ENCODE measurements around the gene NCKAP5. TPM values are rescaled to one million over a fixed set of nuclear protein-coding genes. Genes with fewer than 3 reads are reported as not detected.

The NCKAP5 gene
- total RNA-seq, 1 donor from 2014 or later: 7.9 TPM

DNA sequence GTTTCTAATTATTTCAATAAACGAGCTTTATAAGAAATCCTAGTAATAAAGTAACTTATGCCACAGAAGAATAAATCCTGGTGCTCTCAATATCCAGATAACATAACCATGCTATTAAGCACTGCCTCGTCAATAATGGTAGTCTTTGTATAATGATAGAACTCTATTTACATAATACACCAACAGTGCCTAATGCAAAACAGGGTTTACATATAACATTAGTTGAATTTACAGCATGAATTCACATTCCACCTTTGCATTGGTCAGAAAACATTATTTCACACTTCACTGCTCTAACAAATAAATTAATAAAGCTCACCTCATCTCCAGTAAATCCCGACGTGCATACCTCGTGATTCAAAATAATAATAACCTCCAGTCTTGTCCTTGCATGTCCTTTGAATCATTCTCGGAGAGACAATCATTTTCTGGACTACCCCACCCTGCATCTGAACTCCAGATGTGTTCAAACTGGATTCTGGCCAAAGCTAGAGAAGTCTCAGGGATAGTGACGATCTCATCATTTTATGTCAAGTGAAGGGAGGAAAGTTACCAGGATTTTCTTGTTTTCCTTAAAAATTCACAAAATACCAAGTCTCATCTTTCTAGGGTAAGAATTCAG lies 189.2 kb downstream of the NCKAP5 start:
- intact Hi-C loops (cut with DNase I): no loop called here
- ATAC-seq (ENCODE audit: poor library complexity): no peak
- DNase-seq: no peak

DNA sequence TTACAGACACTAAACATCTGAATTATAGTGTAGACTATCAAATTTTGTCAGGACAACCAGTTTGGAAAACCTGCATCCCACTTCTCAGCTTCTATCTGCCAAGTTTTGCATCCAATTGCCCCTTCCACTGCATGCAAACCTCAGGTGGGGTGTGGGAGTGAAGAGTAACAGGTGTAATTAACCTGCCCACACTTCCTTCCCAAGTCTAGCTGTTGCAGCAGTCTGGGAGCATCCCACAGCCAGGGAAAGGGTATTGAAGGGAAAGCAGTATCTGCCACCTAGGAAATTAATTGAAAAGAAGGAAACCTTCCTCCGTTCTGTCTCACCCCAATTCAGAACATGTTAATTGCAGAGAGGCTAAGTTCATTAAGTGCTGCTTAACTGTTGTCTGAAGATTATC lies 189.9 kb downstream of the NCKAP5 start:
- DNase-seq (no peak), ATAC-seq (ENCODE audit: poor library complexity) (no peak)
- intact Hi-C loops (cut with DNase I): no loop called here

DNA sequence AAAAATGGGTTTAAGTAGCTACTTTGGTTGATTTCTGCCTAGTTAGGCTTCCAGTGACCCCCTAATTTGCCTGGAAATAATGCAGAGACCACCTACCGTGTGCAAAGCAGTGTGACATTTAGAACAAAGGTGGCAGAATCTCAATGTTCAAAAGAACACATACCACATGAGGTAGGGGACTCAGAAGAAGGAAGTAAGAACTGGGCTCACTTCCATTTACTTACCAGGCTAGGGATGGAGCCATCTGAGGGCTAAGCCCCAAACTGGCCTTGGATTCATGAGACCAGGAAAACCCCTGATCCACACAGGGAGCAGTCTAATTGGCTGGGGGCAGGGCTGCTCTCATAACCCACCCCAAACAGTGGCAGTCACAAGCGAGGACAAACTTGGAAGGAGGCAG lies 190.7 kb downstream of the NCKAP5 start:
- ATAC-seq (ENCODE audit: poor library complexity) (no peak), DNase-seq (no peak)
- intact Hi-C loops (cut with DNase I): no loop called here

DNA sequence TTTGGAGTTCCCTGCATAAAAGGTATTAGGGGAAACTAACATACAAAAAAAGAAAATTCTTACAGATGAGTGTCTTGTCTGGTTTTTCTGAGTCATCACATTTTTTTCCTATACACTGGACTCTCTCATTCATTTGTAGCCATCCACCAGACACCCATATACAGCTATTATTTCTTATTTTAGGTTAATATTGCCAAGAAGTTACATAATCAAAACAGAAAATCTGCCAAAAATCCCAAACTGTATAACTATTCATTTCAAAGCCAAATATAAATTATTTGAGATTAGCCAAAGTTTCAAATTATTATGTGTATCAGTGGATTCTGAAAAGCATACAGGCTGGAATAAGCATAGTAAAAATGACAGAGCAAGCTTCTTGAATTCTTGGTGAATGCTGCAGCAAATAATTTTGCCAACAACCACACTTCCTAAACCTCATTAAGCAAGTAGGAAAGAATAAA lies 191.2 kb downstream of the NCKAP5 start:
- DNase-seq: no peak
- intact Hi-C loops (cut with DNase I): no loop called here
- no peak for ATAC-seq (ENCODE audit: poor library complexity)

DNA sequence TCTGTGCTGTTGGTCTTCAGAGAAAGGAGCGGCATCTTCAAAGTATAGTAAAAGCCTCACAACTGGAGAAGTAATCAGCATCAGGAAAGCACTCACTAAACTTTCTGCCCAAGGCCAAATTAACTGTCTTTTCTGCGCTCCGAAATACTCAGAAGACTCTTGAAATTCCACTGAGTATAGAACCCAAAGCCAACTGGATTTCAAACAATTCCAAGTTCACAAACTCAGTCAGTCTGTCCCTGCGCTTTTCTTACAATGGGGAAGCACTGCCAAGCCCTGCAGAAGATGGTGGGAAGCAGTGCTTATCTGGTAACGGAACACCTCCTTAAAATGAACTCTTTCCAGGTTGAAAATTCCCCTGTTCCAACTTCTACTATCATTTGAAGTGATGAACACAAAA lies 193.5 kb downstream of the NCKAP5 start:
- intact Hi-C loops (cut with DNase I): no loop called here
- ATAC-seq (ENCODE audit: poor library complexity): no peak
- no peak for DNase-seq

DNA sequence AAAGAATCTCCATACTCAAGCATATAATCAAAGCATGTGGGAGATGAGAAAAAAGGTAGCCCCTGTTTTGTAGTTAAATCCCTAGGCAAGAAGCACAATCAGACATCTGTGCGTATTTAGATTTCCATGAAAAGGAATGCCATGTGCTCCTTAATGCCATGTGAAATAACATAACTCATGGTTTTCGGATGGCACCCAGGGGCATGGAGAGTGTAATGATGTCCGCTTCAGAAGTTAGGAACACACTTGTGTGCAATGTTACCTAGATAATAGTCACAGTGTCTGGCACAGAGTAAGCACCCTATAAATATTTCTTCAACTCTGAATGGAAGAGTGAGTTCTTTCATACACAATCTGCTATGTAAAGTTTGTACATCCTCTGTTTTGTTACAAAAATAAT lies 197.0 kb downstream of the NCKAP5 start:
- intact Hi-C loops (cut with DNase I): no loop called here
- ATAC-seq (ENCODE audit: poor library complexity): no peak
- no peak for DNase-seq

DNA sequence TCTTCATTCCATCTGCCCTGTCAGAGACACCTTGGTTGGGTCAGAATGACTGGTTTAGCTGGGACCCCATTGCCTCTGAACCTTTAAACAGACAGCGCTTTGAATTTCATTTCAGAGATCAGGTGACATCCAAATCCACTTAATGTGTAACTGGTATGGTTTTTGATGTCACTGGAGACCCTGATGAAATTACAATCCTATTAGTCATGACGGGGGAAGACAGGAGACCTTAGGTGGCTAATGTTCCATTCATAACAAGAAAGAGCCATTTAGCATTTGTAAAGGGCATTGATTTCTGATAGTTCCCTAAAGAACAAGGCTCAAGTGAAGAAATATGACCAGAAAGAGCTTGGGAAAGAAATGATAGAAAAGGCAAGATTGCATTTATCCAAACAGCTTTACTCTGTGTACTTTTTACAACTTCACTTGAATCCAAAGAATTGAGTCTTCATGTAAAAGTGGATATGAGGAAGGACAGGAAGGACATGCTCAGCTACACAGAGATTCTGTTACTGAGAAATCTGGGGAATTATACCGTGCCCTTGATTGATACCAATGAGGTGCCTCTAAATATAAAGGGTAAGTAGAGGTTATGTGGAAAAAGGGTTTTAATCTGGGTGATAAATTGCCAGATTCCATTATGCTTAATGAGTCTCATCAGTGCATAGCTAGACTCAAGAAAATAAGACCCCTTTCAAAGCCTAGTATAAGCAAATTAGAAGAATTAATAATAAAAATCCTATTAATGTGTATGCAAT lies 198.2 kb downstream of the NCKAP5 start:
- intact Hi-C loops (cut with DNase I): no loop called here
- DNase-seq (no peak), ATAC-seq (ENCODE audit: poor library complexity) (no peak)

DNA sequence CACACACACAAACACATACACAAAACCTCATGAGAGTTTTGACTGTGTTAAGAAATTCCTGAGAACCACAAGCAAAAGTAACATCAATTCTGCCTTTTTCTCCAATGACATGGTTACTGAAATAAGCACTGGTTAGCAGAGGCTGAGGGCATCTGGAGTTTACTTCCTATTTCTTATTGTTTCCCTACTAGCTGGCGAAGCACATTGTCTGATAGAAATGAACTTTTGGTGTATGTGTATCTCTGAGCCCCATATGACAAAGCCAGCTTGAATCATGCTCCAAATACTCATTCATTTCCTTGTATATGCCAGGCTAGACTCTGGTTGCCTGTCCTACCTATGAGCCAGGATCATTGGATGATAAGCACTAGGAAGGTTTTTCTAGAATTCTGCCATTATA lies 203.1 kb downstream of the NCKAP5 start:
- ATAC-seq (ENCODE audit: poor library complexity) (no peak), DNase-seq (no peak)
- intact Hi-C loops (cut with DNase I): no loop called here

DNA sequence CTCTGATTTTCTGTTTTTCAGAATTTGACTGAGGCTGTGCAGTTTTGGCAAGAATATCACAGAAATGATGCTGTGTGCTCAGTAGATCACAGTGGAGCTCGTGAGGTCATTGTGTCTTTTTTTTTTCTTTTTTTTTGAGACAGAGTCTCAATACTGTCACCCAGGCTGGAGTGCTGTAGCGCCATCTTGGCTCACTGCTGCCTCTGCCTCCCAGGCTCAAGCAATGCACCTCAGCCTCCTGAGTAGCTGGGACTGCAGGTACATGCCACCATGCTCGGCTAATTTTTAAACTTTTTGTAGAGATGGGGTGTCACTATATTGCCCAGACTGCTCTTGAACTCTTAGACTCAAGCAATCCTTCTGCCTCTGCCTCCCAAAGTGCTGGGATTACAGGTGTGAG lies 203.6 kb downstream of the NCKAP5 start:
- intact Hi-C loops (cut with DNase I): no loop called here
- DNase-seq (no peak), ATAC-seq (ENCODE audit: poor library complexity) (no peak)

DNA sequence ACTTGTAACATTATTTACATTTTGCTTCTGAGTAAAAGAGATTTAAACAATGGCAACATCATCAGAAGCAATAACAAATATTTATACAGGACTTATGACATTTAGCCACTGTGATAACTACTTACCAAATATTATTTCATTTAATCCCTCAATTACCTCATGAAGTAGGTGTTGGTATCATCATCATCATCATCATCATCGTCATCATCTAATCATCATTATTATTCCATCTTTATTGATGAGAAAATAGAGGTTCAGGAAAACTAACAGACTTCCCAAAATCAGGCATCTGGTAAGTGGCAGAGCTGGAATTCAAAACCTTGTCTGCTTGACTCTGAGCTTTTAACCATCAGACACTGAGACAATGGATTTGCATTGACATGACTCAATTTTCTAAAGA lies 204.4 kb downstream of the NCKAP5 start:
- DNase-seq: no peak
- intact Hi-C loops (cut with DNase I): no loop called here

DNA sequence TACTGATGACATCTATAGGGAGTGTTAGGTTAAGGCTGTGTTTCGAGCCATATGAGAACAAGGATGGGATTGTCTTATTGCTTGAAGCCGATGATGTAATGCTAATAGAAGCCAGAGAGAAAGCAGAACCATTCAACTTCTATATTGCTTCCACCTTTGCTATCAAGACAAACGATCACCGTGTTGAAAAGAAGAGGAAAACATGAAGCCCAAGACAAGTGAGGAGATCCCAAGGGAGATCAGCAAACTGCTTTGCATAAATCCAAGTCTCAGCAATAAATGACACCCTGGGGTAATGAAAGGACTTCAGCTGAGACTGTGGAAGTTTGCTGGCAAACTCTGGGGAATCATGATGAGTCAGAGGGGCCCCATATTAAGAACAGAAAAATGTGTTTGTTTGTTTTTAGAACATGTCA lies 206.2 kb downstream of the NCKAP5 start:
- intact Hi-C loops (cut with DNase I): no loop called here
- peak; percentile 34 for ATAC-seq (ENCODE audit: poor library complexity)

More for the DNA sequence above, 204.4 kb downstream of the NCKAP5 start:
- no peak for ATAC-seq (ENCODE audit: poor library complexity)

DNA sequence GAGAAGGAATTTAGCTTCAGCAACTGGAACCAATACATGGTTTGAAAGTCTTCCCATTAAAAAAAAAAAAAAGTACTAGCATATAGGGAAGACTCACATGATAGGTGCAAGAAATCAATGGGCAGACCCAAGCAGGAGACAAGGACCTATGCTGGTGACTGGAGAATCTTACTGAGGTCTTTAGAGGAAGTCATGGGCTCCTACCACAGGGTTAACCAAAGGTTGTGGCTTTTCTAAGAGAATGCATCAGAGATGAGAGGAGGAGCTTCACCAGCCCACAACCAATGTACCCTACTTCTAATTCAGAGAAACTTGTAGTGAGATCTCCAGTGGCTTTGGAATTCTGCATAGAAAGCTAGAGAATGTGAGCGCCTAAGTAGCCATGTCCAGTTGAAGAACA lies 207.4 kb downstream of the NCKAP5 start:
- no peak for DNase-seq
- no peak for ATAC-seq (ENCODE audit: poor library complexity)
- intact Hi-C loops (cut with DNase I): no loop called here

More for the DNA sequence above, 206.2 kb downstream of the NCKAP5 start:
- no peak for DNase-seq

DNA sequence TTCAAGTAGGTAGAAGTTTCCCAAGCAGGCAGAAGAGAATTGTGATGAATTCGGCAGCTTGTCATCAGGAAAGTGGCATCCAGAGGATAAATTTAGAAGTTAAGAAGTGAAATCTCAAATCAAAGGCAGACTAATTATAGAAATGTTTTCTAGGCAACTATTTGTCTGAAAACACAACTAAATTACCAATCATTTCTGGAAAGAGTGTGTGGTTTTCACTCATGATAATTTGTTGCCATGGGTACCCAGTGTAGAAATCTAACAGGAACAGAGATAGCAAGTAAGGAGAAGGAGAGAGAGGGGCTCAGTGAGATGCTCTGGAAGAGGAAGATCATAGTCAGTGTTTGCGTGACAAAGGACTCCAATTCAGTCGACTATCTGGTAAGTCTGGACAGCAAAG lies 208.1 kb downstream of the NCKAP5 start:
- intact Hi-C loops (cut with DNase I): no loop called here
- DNase-seq (no peak), ATAC-seq (ENCODE audit: poor library complexity) (no peak)

DNA sequence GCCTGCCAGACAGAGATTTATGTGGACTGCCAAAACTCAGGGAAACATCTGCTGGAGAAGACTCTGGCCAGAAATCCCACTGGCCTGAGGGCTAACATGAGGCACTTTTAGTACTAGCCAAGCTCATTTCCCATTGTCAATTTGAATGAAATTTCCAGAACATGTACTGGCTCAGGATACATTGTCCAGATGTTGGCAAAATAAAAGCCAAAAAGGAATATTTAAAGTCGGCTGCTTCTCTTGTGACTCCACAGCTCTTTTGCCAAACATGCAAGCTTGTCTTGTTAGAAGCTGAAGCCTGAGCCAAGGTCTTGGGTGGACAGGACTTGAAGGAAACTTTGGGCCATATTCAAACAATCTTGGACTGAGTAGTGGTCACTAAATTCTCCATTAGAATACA lies 215.5 kb downstream of the NCKAP5 start:
- DNase-seq (no peak), ATAC-seq (ENCODE audit: poor library complexity) (peak; percentile 75)
- intact Hi-C loops (cut with DNase I): no loop called here

DNA sequence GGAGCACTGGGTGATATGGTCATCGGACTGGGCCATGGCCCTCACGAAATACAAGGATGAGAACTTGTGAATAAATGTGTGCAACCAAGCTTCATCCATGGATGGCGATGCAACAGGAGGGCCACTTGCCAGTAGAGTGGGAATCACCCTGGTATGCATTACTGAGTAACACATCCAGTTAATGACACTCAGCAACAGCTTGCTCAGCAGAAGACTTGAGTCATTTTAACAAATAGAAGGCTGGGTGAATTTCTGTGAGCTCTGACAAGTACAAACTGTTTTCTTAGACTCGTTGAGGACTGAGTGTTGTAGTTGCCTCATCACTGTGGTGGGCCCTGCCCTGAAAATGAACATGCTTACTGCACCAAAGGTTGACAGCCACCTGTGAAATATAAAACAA lies 221.6 kb downstream of the NCKAP5 start:
- ATAC-seq (ENCODE audit: poor library complexity) (no peak), DNase-seq (no peak)
- intact Hi-C loops (cut with DNase I): no loop called here

DNA sequence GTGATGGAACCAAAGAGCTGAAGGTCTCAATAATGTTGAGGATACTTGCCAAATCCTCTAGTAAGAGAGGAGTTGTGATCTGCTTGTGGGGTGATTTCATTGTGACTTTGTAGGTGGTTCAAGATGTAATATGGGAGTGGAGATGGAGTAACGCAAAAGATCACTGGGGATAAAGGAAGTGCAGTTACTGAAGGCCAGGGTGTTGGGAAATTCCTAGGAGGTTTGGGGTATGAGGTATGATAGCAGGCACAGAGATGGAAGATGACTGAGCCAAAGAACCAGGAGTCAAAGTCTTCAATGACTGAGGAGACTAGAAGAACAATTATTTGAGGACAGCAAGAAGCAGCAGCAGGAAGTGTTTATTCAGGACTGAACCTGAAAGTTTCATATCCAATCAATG lies 222.6 kb downstream of the NCKAP5 start:
- no peak for DNase-seq
- no peak for ATAC-seq (ENCODE audit: poor library complexity)
- intact Hi-C loops (cut with DNase I): no loop called here

DNA sequence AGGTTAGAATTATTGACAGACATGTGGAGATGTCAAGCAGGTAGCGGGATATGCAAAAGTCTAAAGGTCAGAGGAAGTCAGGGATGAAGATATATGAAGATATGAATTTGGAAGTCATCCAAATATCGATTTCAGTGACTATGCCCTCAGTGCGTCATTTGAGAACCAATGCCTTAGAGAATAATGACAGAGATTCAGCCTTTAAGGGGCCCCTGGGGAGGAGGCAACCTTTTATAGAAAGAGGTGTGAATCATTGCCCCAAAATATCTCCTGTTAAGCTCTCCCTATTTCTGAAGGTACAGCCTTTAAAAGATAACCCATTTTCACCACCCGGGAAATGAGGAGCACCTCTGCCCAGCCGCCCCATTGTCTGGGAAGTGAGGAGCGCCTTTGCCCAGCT lies 223.4 kb downstream of the NCKAP5 start:
- ATAC-seq (ENCODE audit: poor library complexity): no peak
- intact Hi-C loops (cut with DNase I): no loop called here
- DNase-seq: no peak

DNA sequence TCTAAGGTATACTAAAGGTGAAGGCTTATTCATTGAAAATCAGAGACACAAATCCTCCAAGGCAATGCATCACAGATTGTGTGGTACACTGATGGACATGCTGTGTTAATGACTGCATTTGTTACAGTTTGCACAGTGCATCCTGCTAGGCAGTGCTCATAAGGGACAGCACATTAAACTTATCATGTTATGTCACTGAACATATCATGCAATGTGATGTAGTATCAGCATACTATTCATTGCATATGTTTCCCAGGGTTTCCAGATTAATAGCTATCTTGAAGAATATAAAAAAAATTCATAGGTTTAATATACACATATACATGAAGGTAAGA lies 225.3 kb downstream of the NCKAP5 start:
- intact Hi-C loops (cut with DNase I): no loop called here
- no peak for DNase-seq
- no peak for ATAC-seq (ENCODE audit: poor library complexity)

DNA sequence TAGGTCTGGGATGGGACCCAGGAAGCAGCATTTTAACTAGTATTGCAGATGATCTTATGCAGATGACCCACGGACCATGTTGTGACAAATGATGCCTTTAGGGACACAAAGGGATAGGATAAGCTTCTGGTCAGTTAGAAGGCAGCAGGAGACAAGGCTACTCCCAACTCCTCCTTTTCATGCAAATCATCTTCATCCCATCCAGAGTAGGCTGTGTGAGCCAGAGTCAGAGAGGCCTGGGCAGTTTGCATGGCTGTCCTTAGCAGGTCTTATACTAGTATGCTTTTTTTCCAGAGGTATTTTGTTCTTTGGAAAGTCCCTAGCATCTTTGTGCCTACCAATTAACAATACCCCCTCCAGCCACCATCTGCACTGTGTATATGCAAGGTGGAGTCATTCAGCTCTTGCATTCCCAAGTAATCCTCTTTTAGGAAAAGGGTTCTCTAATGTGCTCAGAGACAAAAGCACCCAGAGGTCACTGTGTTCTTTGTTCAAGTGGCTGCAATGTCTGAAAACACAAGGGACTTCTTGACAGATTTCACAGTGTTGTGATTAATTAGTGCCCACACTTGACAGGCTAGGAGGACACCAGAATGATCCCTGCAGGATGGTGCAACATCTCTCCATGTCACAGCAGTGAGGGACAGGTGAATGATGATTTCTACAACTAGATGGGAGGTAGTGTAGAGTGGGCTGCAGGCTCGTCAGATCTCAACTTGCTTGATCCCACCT lies 225.8 kb downstream of the NCKAP5 start:
- ATAC-seq (ENCODE audit: poor library complexity) (no peak), DNase-seq (no peak)
- intact Hi-C loops (cut with DNase I): no loop called here

DNA sequence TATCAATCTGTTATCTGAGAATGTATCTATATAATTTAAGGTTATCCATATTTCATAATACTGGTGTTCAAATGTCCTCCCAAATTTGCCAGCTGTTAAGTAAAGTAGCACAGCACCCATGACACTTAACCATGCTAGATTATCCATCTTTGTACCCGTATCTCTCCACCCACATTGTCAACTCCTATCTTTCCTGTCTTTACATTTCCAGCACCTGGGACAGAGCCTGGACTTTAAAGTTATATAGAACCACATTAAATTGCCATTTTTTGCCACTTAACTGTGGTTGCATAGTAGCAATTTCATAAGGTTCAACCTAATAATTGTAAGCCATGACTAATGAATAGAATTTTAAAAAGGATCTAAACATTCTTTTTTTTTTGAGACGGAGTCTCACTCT lies 226.7 kb downstream of the NCKAP5 start:
- DNase-seq (no peak), ATAC-seq (ENCODE audit: poor library complexity) (no peak)
- intact Hi-C loops (cut with DNase I): no loop called here

All from Right ventricle myocardium superior (tissue), 1 donor.